Nephron (organoid): ENCODE data around the gene ALK.

ENCODE experiments used
- H3K27ac Mint-ChIP-seq, 3 experiments: 2 replicates each; pipeline ENCODE4 v1.8.0; 2020; ENCODE audit warnings: mixed read lengths in 3 of 3, mild to moderate bottlenecking in 2 of 3, moderate library complexity in 1 of 3
- H3K27me3 Mint-ChIP-seq: 2 replicates; pipeline ENCODE4 v1.8.0; 2021; ENCODE audit warnings: low read depth, mild to moderate bottlenecking, moderate library complexity, mixed read lengths
- H3K36me3 Mint-ChIP-seq: 2 replicates; pipeline ENCODE4 v1.8.0; 2020; ENCODE audit warnings: low read depth, mixed read lengths
- H3K4me1 Mint-ChIP-seq: 2 replicates; pipeline ENCODE4 v1.8.0; 2020; ENCODE audit warnings: mixed read lengths
- H3K4me3 Mint-ChIP-seq, 3 experiments: 2 replicates each; pipeline ENCODE4 v1.8.0; 2020; ENCODE audit warnings: mild to moderate bottlenecking in 3 of 3, mixed read lengths in 3 of 3, moderate library complexity in 2 of 3
- H3K9me3 Mint-ChIP-seq: 2 replicates; pipeline ENCODE4 v1.8.0; 2020; ENCODE audit warnings: mixed read lengths
- TF ChIP-seq, protein P1 (sequence below), 3 experiments: fragments of 200-600 bp; sonication (generic); IDR thresholded peaks; one replicate each; pipeline ENCODE4 v1.5.0; 2021; ENCODE audit warnings: antibody characterized with exemption in 3 of 3; ENCODE audit not compliant: unreplicated experiment in 3 of 3

The ALK gene

DNA sequence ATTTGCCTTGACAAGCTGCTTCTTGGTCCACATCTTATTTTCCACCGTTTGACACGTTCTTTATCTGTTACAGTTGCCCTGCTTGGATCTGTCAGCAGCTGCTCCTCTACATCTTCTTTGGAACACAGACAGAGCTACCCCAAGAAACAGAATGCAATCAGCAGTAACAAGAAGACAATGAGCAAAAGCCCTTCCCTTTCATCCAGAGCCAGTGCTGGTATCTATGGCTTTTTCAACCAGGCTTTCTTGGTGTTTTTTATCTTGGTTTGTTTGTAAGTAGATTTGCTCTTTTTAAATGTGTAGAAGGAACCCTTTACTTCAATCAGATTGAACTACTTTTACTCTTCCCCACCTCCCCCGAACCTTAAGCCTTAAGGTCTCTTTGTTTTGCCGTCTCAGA, 764.3 kb downstream of the ALK start:
- no peaks in the 10 kb centered on the region for H3K27me3 Mint-ChIP-seq

GRCh38 chr2:29155578-29155977, 765.8 kb downstream of the ALK start:
- Mint-ChIP-seq H3K27me3 (no peaks in the 10 kb centered on the region), H3K27ac (no peak overlapping the region), H3K4me1 (peaks cover 16% of the 10 kb centered on the region), H3K9me3 (no peaks in the 10 kb centered on the region), H3K36me3 (peaks cover 27% of the 10 kb centered on the region), H3K4me3 (no peak overlapping the region)
- TF ChIP-seq, protein P1, sequence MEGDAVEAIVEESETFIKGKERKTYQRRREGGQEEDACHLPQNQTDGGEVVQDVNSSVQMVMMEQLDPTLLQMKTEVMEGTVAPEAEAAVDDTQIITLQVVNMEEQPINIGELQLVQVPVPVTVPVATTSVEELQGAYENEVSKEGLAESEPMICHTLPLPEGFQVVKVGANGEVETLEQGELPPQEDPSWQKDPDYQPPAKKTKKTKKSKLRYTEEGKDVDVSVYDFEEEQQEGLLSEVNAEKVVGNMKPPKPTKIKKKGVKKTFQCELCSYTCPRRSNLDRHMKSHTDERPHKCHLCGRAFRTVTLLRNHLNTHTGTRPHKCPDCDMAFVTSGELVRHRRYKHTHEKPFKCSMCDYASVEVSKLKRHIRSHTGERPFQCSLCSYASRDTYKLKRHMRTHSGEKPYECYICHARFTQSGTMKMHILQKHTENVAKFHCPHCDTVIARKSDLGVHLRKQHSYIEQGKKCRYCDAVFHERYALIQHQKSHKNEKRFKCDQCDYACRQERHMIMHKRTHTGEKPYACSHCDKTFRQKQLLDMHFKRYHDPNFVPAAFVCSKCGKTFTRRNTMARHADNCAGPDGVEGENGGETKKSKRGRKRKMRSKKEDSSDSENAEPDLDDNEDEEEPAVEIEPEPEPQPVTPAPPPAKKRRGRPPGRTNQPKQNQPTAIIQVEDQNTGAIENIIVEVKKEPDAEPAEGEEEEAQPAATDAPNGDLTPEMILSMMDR (IDR thresholded peaks at IDR 0.05; ENCODE audit: unreplicated experiment in 3 of 3) = no peak

More for the DNA sequence above, 764.3 kb downstream of the ALK start:
- peaks cover 27% of the 10 kb centered on the region for H3K36me3 Mint-ChIP-seq
- H3K9me3 Mint-ChIP-seq = no peaks in the 10 kb centered on the region
- no peak overlapping the region for H3K4me3 Mint-ChIP-seq
- H3K4me1 Mint-ChIP-seq = peaks cover 16% of the 10 kb centered on the region
- TF ChIP-seq, protein P1 (IDR thresholded peaks at IDR 0.05; ENCODE audit: unreplicated experiment in 3 of 3) = no peak
- no peak overlapping the region for H3K27ac Mint-ChIP-seq

- Mint-ChIP-seq H3K9me3 (no peaks in the 10 kb centered on the region), H3K27ac (no peak overlapping the region), H3K27me3 (no peaks in the 10 kb centered on the region), H3K36me3 (peaks cover 27% of the 10 kb centered on the region), H3K4me3 (no peak overlapping the region), H3K4me1 (peaks cover 16% of the 10 kb centered on the region)
- TF ChIP-seq, protein P1 (IDR thresholded peaks at IDR 0.05; ENCODE audit: unreplicated experiment in 3 of 3) = no peak
Observed at GRCh38 chr2:29154610-29155009, 766.8 kb downstream of the ALK start.

- H3K36me3 Mint-ChIP-seq = peaks cover 25% of the 10 kb centered on the region
- H3K27ac Mint-ChIP-seq = no peak overlapping the region
- no peak overlapping the region for H3K4me3 Mint-ChIP-seq
- TF ChIP-seq, protein P1 (IDR thresholded peaks at IDR 0.05; ENCODE audit: unreplicated experiment in 3 of 3) = no peak
- no peaks in the 10 kb centered on the region for H3K9me3 Mint-ChIP-seq
- no peaks in the 10 kb centered on the region for H3K27me3 Mint-ChIP-seq
- H3K4me1 Mint-ChIP-seq = no peaks in the 10 kb centered on the region
Observed at GRCh38 chr2:29147963-29148362, 773.4 kb downstream of the ALK start.

GRCh38 chr2:29146197-29146596, 775.2 kb downstream of the ALK start:
- Mint-ChIP-seq H3K4me3 (no peak overlapping the region), H3K36me3 (peaks cover 21% of the 10 kb centered on the region), H3K4me1 (no peaks in the 10 kb centered on the region), H3K9me3 (no peaks in the 10 kb centered on the region), H3K27me3 (no peaks in the 10 kb centered on the region), H3K27ac (no peak overlapping the region)
- TF ChIP-seq, protein P1 (IDR thresholded peaks at IDR 0.05; ENCODE audit: unreplicated experiment in 3 of 3) = no peak

- H3K4me1 Mint-ChIP-seq = no peaks in the 10 kb centered on the region
Observed at GRCh38 chr2:29143657-29144056, 777.7 kb downstream of the ALK start.

More at GRCh38 chr2:29143657-29144056, 777.7 kb downstream of the ALK start:
- H3K27ac Mint-ChIP-seq = no peak overlapping the region
- H3K27me3 Mint-ChIP-seq = no peaks in the 10 kb centered on the region
- H3K36me3 Mint-ChIP-seq = peaks cover 38% of the 10 kb centered on the region
- H3K9me3 Mint-ChIP-seq = peaks cover 12% of the 10 kb centered on the region
- H3K4me3 Mint-ChIP-seq = no peak overlapping the region
- TF ChIP-seq, protein P1 (IDR thresholded peaks at IDR 0.05; ENCODE audit: unreplicated experiment in 3 of 3) = no peak
